GF-D8 (cell line): ENCODE results near the gene NR1H3.
A peak's percentile ranks its signal among the peaks of the same experiment; 100 is the strongest.
"Not testable (repeated sequence)": the region's sequence is repeated elsewhere in the genome, so short reads cannot be mapped to it uniquely, and the experiment has no call there.

Experiments used
- DNase-seq: peaks from one replicate; lab custom pipeline; 2025; lab: John Stamatoyannopoulos, UW

The NR1H3 gene

DNA sequence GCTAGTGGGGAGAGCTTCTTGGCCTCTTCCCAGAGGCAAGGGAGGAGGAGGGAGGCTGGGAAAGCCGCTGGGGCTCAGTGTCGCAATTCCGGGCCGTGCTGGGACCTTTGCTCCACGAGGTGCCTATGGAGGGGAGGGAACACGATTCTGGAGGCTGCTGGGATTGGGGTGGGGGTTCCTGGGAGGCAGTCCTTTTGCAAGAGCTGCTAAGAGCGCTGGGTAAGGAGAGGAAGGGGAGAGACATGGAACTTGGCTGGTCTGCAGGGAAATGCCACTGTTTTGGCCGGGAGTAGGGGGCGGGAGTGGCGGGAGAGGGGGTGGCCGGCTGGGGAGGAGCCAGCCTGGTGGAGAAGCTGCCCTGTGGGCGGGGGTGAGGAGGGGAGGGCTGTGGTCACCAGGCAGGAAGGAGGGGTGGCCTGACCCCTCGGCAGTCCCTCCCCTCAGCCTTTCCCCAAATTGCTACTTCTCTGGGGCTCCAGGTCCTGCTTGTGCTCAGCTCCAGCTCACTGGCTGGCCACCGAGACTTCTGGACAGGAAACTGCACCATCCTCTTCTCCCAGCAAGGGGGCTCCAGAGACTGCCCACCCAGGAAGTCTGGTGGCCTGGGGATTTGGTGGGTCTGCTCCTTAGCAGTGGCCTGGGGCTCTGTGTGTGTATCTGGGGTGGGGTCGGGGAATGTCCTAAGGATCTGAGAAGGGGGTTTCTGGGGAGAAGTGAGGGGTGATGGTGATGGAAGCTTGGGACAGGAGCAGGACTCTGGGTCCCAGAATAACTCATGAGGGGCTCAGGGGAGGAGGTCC, at the start of gene NR1H3:
TSS of gene NR1H3 (plus strand) at position 480 of the 800 bp plus-strand sequence. CDS start 1,221 bp downstream, outside the sequence.
- DNase-seq, result no peak

- not testable (repeated sequence) for DNase-seq
Measured at GRCh38 chr11:47208008-47208552, 49.7 kb upstream of the NR1H3 start.

- no peak for DNase-seq
Measured at GRCh38 chr11:47208628-47209027, 49.2 kb upstream of the NR1H3 start.

- no peak for DNase-seq
Measured at GRCh38 chr11:47212938-47213337, 44.9 kb upstream of the NR1H3 start.

DNA sequence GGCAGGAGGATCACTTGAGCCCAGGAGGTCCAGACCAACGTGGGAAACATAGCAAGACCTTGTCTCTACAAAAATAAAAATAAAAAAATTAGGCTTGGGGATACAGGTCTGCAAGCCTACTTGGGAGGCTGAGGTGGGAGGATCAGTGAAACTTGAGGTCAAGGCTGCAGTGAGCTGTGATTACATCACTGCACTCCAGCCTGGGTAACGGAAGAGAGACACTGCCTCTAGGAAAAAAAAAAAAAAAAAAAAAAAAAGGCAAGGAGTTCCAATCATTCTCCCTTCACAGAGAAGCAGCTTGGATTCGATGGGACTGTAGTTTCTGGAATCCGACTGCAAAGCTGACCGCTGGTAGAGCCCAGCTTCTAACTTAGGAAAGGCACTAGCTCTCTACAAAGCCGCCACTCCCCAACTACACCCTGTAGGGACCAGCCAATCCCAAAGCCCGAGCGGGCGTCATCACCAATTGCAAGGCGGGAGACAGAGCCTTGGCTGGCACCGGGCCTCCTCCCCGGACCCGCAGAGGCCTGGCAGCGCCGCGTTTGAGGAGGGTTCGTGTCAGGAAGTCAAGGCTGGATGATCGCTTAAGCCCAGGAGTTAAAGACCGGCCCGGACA, 43.7 kb upstream of the NR1H3 start:
- DNase-seq, result peak; percentile 60

DNA sequence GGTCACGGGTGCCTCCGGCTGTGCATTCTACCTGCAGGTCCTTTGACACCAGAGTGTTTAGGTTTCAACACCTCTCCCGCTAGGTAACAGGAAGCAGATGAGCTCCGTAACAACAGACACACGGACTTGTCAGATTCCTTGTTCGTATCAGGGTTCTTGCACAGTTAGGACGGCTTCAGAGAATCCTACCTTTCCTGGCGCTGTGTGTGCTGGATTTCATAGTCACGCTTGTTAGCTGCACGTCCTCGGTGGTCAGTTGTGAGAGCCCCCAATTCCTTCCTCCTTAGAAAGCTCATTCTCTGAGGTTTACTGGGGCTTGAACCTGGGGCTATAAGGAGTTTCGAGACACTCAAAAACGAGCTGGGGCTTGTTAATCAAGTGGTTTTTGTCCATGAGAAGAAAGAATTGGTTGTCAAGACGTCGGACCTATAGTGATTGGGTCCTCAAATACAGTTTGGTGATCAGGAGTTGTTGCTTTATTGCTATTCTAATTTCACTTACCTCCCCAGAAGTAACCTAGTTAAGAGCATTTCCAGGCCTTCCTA, 42.4 kb upstream of the NR1H3 start:
- no peak for DNase-seq

DNA sequence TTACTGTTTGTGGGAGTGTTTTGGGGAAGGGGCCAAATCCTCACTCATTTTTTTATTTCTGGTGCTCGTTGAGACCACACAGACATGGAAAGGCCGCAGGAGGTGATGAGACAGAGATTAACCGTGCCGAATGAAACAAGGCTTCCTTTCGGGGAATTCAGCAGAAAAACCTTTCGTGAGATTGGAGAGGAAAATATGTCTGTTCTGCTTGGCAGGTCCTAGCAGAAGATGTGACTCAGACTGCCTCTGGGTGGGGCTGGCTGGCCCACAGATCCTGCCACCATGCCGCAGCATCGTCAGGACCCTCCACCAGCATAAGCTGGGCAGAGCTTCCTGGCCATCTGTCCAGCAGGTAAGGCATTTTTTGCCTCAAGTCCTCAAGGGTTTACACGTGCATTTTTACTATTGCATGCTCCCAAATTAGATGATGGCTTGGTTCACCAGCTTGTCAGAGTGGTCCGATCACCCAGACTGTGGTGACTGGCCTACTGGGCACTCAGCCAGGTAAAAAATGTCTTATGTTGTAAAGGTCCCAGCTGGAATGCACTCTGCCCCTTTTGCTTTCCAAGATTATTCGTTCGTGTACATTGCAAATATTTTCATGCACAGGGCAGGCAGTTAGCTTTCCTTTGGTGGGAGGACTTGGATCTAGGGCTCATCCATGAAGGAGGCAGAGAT, 41.5 kb upstream of the NR1H3 start:
- DNase-seq, result no peak

DNA sequence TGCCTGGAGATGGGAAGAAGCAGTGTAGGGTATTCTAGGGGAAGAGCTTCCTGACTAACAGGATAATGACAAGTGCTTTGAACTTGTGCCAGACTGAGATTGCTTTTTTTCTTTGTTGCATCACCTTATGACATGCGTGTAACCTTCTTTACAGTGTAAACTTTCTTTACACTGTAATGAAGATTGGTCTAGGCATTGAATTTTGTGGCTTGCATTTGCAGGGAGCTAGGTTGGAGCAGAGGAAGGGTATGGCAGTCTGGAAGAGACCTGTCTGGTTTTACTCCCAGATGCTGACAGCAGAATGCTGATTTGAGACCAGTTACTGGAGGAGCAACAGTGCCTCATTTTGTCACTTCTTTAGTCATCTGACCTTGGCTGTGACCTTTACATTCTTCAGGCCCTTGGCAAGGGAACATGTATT, 37.4 kb upstream of the NR1H3 start:
- DNase-seq, result no peak

DNA sequence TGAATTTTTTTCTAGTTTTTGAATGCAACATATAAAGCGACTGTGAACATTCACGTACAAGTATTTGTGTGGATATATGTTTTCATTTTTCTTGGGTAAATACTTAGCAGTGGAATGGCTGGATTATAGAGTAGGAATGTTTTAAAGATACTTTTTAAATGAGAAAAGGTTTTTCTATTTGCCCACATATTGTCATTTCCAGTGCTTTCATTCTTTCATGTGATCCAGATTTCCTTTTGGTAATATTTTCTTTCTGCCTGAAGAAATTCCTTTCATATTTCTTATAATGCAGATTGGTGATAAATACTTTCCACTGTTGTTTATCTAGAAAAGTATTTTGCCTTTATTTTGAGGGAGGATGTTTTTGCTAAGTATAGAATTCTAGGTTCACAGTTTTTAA, 35.1 kb upstream of the NR1H3 start:
- no peak for DNase-seq

DNA sequence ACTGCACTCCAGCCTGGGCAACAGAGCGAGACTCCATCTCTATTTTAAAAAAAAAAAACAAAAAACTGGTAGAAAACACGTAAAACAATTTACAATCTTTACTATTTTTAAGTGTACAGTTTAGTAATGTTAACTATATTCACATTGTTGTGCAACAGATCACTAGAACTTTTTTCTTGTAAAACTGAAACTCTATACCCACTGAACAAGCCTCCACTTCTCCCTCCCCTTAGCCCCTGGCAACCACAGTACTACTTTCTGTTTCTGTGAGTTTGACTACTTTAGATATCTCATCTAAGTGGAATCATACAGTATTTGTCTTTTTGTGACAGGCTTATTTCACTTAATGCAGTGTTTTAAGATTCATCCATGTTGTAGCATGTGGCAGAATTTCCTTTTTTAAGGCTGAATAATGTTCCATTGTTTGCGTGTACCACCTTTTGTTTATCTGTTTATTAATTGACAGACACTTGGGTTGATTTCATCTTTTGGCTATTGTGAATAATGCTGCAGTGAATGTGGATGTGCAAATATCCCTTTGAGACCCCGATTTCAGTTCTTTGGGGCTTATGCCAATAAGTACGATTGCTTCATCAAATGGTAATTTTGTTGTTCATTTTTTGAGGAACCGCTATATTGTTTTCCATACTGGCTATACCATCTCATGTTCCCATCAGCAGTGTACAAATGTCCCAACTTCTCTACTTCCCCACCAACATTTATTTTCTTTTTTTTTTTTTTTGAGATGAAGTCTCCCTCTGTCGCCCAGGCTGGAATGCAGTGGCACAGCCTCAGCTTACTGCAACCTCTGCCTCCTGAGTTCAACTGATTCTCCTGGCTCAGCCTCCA, 32.0 kb upstream of the NR1H3 start:
- DNase-seq, result no peak

DNA sequence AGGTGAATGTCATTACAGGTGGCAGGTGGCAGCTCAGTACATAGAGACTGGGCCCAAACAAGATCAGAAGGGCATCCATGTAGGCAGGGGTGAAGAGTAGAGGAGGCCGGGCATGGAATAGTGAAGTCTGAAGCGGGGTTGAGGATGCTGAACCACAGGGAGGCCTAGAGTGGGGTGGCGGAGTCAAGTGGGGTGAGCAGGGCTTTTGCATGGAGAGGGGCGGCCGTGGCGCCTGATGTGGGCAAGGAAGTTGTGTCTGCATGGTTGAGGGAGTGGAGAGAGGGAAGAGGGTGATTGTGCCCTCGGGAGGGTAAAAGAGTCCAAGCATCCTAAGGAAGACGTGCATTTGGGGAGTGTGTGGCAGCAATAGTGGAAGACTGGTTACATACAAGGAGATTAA, 28.6 kb upstream of the NR1H3 start:
- no peak for DNase-seq

GRCh38 chr11:47233051-47233450, 24.7 kb upstream of the NR1H3 start:
- no peak for DNase-seq

- no peak for DNase-seq
Measured at GRCh38 chr11:47233989-47234668, 23.7 kb upstream of the NR1H3 start.

- DNase-seq, result no peak
Measured at GRCh38 chr11:47234669-47235100, 23.1 kb upstream of the NR1H3 start.

DNA sequence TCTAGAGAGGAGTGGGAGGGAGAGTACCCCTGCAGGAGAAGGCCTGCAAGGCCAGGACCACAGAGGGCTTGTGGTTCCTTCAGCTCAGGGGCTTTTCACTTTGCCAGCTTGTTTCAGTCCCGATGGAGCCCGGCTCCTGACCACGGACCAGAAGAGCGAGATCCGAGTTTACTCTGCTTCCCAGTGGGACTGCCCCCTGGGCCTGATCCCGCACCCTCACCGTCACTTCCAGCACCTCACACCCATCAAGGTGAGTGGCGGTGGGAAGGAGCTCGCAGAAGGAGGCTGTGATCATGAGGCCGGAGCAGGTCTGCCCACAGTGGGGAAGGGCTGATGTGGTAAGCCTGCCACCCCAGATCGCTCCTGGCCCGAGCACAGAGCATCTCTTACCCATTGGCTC, 22.6 kb upstream of the NR1H3 start:
- no peak for DNase-seq

DNA sequence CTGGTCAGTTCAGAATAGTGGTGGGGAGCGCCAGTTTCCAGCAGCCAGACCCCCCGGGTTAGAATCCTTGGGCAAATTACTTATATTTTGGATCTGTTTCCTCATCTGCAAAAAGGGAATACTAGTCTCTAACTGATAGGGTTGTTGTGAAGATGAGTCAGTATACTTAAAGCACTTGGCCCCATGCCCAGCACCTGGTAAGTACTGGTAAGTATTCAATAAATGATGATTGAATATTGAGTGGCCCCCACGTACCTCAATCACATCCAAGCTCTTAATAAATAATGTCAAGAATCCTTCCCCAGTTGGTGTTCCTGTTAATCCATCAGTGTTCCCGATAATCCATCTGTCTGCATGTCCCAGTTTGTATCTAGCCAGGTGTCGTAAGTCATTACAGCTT, 21.3 kb upstream of the NR1H3 start:
- no peak for DNase-seq

DNA sequence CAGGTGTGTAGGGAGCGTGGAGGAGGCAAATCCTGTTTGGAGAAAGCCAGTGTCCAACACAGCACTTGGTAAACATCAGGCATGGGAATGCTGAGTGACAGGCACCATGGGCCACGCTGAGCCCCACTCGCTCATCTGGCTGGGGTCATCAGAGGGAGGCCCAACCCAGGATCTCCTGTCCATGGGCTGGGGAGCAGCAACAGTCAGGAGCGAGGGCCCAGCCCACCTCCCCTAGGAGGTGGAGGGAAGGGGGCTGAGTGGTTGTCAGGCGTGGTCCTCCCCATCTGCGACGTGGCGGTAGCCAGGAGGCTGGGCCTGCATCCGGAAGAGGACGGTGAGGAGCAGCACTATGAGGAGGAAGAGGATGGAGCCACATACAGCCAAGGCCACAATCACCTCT, 17.9 kb upstream of the NR1H3 start:
- no peak for DNase-seq

- no peak for DNase-seq
Measured at GRCh38 chr11:47241841-47242301, 15.9 kb upstream of the NR1H3 start.

- no peak for DNase-seq
Measured at GRCh38 chr11:47242596-47243192, 15.1 kb upstream of the NR1H3 start.

DNA sequence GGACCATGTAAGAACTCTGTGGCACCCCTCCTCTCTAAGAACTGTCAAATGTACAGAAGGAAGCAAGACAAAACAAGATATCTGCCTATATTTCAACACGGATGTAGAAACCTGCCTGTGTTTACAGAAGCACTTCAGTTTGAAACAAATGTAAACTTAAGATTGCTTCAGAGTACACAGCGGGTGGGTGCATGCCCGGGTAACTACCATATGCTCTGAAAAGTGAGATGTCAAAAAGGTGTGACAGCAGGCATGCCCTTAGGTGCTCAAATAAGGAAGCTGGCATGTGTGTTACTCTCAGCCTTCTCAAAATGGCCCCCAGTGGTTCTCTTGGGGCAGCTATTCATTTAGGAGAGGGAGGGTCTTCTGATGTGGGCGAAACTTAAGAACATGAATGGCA, 14.3 kb upstream of the NR1H3 start:
- DNase-seq, result no peak
